ENCODE results near the gene RNF144A.
"Not testable (repeated sequence)": the region's sequence is repeated elsewhere in the genome, so short reads cannot be mapped to it uniquely, and the experiment has no call there.

The RNF144A gene

GRCh38 chr2:6932206-6932605, 15.0 kb downstream of the RNF144A start:
- TF ChIP-seq, protein P1, sequence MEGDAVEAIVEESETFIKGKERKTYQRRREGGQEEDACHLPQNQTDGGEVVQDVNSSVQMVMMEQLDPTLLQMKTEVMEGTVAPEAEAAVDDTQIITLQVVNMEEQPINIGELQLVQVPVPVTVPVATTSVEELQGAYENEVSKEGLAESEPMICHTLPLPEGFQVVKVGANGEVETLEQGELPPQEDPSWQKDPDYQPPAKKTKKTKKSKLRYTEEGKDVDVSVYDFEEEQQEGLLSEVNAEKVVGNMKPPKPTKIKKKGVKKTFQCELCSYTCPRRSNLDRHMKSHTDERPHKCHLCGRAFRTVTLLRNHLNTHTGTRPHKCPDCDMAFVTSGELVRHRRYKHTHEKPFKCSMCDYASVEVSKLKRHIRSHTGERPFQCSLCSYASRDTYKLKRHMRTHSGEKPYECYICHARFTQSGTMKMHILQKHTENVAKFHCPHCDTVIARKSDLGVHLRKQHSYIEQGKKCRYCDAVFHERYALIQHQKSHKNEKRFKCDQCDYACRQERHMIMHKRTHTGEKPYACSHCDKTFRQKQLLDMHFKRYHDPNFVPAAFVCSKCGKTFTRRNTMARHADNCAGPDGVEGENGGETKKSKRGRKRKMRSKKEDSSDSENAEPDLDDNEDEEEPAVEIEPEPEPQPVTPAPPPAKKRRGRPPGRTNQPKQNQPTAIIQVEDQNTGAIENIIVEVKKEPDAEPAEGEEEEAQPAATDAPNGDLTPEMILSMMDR (IDR thresholded peaks at IDR 0.05; ENCODE audit: low read depth, low read length), result no peak
- Histone ChIP-seq H3K4me3 (ENCODE audit: low read depth, low read length) (no peak overlapping the region), H3K27ac (no peak overlapping the region), H3K36me3 (no peaks in the 10 kb centered on the region; the same call in 1 of the 2 replicates), H3K9me3 (ENCODE audit: severe bottlenecking) (no peaks in the 10 kb centered on the region), H3K27me3 (ENCODE audit: insufficient read depth, low read depth, severe bottlenecking) (no peaks in the 10 kb centered on the region)
- DNase-seq, result no peak

DNA sequence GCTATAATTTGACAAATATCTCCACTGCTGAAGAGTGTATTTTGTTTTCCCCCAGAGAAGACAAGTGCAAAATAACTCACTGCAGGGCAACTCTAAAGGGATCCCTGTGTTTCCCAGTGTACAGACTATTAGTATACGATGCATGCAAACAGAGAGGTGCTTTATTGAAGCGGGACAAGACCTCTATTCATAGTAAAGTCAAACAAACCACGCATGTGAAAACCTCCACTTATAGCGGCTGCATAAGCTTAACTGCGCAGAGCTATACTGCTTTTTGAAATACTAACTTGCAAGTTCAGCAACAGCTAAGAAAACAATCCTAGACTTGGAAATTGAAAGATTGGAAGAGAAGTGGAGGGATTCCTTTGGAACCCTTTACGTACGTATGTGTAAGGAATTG, 15.6 kb downstream of the RNF144A start:
- TF ChIP-seq, protein P1 (IDR thresholded peaks at IDR 0.05; ENCODE audit: low read depth, low read length), result no peak
- Histone ChIP-seq H3K27ac (no peak overlapping the region), H3K9me3 (ENCODE audit: severe bottlenecking) (no peaks in the 10 kb centered on the region), H3K27me3 (ENCODE audit: insufficient read depth, low read depth, severe bottlenecking) (no peaks in the 10 kb centered on the region), H3K36me3 (no peaks in the 10 kb centered on the region; the same call in 1 of the 2 replicates), H3K4me3 (ENCODE audit: low read depth, low read length) (no peak overlapping the region)
- DNase-seq, result no peak

DNA sequence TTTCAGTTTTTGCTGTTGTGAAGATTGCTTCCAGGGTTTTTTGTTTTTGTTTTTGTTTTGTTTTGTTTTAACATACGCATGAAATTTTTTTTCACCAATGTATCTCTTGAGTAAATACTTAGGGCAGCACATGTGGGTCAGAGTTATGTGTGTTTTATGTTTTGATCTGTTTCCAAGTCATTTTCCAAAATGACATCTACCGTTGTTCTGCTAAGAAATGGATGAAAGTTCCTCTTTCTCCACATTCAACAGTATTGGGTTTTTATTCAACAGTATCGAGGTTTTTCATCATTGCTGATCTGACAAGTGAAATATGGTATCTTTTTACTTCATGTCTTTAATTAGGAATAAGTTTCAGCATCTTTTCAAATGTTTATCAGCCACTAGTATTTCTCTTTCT, 16.7 kb downstream of the RNF144A start:
- H3K9me3 ChIP-seq (ENCODE audit: severe bottlenecking), result no peaks in the 10 kb centered on the region
- TF ChIP-seq, protein P1 (IDR thresholded peaks at IDR 0.05; ENCODE audit: low read depth, low read length), result no peak
- no peaks in the 10 kb centered on the region for H3K36me3 ChIP-seq
- no peak overlapping the region for H3K4me3 ChIP-seq (ENCODE audit: low read depth, low read length)
- H3K27ac ChIP-seq, result no peak overlapping the region
- no peak for DNase-seq
- H3K27me3 ChIP-seq (ENCODE audit: insufficient read depth, low read depth, severe bottlenecking), result no peaks in the 10 kb centered on the region

DNA sequence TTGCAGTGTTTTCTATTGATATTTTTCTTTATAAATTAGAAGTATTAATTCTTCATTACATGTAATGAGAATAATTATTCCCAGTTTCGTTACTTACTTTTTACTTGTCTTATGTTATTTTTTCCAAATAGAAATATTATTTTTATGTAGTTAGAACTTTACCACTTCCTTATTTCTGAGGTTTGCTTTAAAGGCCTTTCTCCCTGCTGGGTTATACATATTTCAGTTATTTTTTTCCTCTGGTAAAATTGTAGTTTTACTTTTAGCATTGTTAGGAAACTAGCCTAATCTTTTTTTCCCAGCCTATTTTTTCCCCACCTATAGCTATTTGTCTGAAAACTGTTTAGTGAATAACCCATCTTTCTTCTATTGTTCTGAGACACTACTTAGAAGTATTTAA, 17.1 kb downstream of the RNF144A start:
- Histone ChIP-seq H3K9me3 (ENCODE audit: severe bottlenecking) (no peaks in the 10 kb centered on the region), H3K27me3 (ENCODE audit: insufficient read depth, low read depth, severe bottlenecking) (no peaks in the 10 kb centered on the region), H3K27ac (no peak overlapping the region), H3K36me3 (no peaks in the 10 kb centered on the region), H3K4me3 (ENCODE audit: low read depth, low read length) (no peak overlapping the region)
- TF ChIP-seq, protein P1 (IDR thresholded peaks at IDR 0.05; ENCODE audit: low read depth, low read length), result no peak
- no peak for DNase-seq

DNA sequence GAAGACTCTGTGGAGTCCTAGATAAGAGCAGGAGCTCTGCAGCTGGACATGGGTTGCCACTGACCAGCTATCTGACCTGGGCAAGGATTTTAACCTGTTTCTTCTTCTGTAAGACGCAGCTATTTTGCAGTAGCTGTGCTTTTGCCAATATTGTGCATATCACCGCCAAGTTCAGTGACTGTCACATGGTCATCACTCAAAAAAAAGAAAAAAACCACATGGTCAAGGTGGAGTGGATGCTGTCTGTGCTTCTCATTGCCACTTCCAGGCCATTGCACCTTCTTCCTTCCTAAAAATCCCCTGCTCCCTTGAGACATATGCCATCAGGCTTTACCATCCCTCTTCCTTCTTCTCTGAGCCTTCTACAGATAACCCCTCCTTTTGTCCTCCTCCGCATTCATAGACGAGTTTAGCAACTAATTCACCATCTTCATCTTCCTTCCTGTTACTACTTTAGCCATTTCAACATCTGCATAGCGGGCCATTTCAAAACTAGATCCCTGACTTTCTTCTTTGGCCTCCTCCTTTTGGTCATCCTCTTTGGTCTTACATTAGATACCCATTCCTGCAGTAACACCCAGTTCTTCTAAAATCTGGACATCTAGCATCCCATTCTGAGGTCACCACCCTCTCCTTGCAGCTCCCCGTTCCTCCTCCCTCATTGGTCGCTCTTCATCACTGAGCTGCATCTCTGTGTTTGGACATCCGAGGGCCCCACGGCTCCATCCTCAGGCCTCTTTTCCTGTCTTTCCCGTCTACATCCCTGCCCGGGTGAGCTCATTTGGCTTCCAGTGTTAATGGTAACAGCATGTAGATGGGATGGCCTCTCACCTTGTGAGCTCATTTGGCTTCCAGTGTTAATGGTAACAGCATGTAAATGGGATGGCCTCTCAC, 17.8 kb downstream of the RNF144A start:
- Histone ChIP-seq H3K27me3 (ENCODE audit: insufficient read depth, low read depth, severe bottlenecking) (no peaks in the 10 kb centered on the region), H3K36me3 (no peaks in the 10 kb centered on the region), H3K9me3 (ENCODE audit: severe bottlenecking) (no peaks in the 10 kb centered on the region), H3K4me3 (ENCODE audit: low read depth, low read length) (no peak overlapping the region), H3K27ac (no peak overlapping the region)
- no peak for DNase-seq
- TF ChIP-seq, protein P1 (IDR thresholded peaks at IDR 0.05; ENCODE audit: low read depth, low read length), result no peak

GRCh38 chr2:6935652-6936020, 18.4 kb downstream of the RNF144A start:
- H3K36me3 ChIP-seq; DNase-seq; H3K9me3 ChIP-seq (ENCODE audit: severe bottlenecking); H3K27me3 ChIP-seq (ENCODE audit: insufficient read depth, low read depth, severe bottlenecking); H3K27ac ChIP-seq; H3K4me3 ChIP-seq (ENCODE audit: low read depth, low read length): not testable (repeated sequence)

Data from WERI-Rb-1 (cell line).